HG03432 (cell line): ENCODE results near the gene RPS27A.
A peak's percentile ranks its signal among the peaks of the same experiment; 100 is the strongest.
"Not testable (repeated sequence)": the region's sequence is repeated elsewhere in the genome, so short reads cannot be mapped to it uniquely, and the experiment has no call there.

Experiments
- ATAC-seq: cut with Tn5 transposase; IDR thresholded peaks from one replicate; pipeline ENCODE4 v1.9.1; 2021; ENCODE audit warnings: mild to moderate bottlenecking, moderate library complexity; ENCODE audit not compliant: unreplicated experiment

Gene RPS27A

GRCh38 chr2:55232084-55232862 lies at the start of gene RPS27A, which contains the start of gene CLHC1:
RPS27A (plus strand) TSS chr2:55232688; CDS start chr2:55232825, 137 bp downstream.
CLHC1 (minus strand) TSS chr2:55232293; CDS start chr2:55222411, 9,882 bp downstream.
- ATAC-seq = peak; percentile 95

GRCh38 chr2:55186837-55187236 lies 45.7 kb upstream of the RPS27A start:
- ATAC-seq = not testable (repeated sequence)

GRCh38 chr2:55191888-55192287 lies 40.6 kb upstream of the RPS27A start:
- ATAC-seq = not testable (repeated sequence)

- ATAC-seq = no peak
Measured at GRCh38 chr2:55196526-55196925, 36.0 kb upstream of the RPS27A start.

GRCh38 chr2:55200416-55200815 lies 32.1 kb upstream of the RPS27A start:
- no peak for ATAC-seq

- ATAC-seq = no peak
Measured at GRCh38 chr2:55204536-55204935, 28.0 kb upstream of the RPS27A start.

- no peak for ATAC-seq
Measured at GRCh38 chr2:55204950-55205349, 27.5 kb upstream of the RPS27A start.

- no peak for ATAC-seq
Measured at GRCh38 chr2:55213822-55214221, 18.7 kb upstream of the RPS27A start.

- no peak for ATAC-seq
Measured at GRCh38 chr2:55223958-55224760, 8.3 kb upstream of the RPS27A start.

GRCh38 chr2:55224761-55225261 lies 7.7 kb upstream of the RPS27A start:
- no peak for ATAC-seq

GRCh38 chr2:55225481-55226020 lies 6.9 kb upstream of the RPS27A start:
- ATAC-seq = no peak

GRCh38 chr2:55227437-55228225 lies 4.9 kb upstream of the RPS27A start:
- ATAC-seq = not testable (repeated sequence)

GRCh38 chr2:55228226-55228563 lies 4.3 kb upstream of the RPS27A start:
- no peak for ATAC-seq

- no peak for ATAC-seq
Measured at GRCh38 chr2:55229221-55229620, 3.3 kb upstream of the RPS27A start.

- ATAC-seq = no peak
Measured at GRCh38 chr2:55230551-55230950, 1.9 kb upstream of the RPS27A start.

- peak; percentile 2 for ATAC-seq
Measured at GRCh38 chr2:55231546-55232083, 873 bp upstream of the RPS27A start.

GRCh38 chr2:55232863-55233657 lies 572 bp downstream of the RPS27A start:
- peak; percentile 29 for ATAC-seq

GRCh38 chr2:55233658-55233940 lies 1.1 kb downstream of the RPS27A start:
- ATAC-seq = no peak

GRCh38 chr2:55235724-55236538 lies 3.4 kb downstream of the RPS27A start:
- ATAC-seq = no peak
